Cardiac muscle cell (in vitro differentiated cells and primary cell): ENCODE measurements around the gene TSC22D1. TPM values are rescaled to one million over a fixed set of nuclear protein-coding genes. Genes with fewer than 3 reads are reported as not detected.

Source experiments
- DNase-seq, 2 donors: peaks; one replicate each; pipeline versions ENCODE4 v3.0.0 to v3.0.0-alpha.2; 2010 to 2017; ENCODE audit warnings: low read depth in 1 of 2, low spot score in 1 of 2
- H3K27ac ChIP-seq: fragments of 200-600 bp; sonication (generic); 2 replicates; pipeline ENCODE4 v1.5.1; 2016
- H3K27me3 ChIP-seq: fragments of 200-600 bp; sonication (generic); 2 replicates; pipeline ENCODE4 v1.6.0; 2016; ENCODE audit warnings: control low read depth
- H3K36me3 ChIP-seq: fragments of 200-600 bp; sonication (generic); 2 replicates; pipeline ENCODE4 v1.5.1; 2016; ENCODE audit warnings: control low read depth
- H3K4me1 ChIP-seq: fragments of 200-600 bp; sonication (generic); 2 replicates; pipeline ENCODE4 v1.8.1; 2017; ENCODE audit warnings: low read depth, mild to moderate bottlenecking, mixed run types
- H3K4me3 ChIP-seq: fragments of 200-600 bp; sonication (generic); 2 replicates; pipeline ENCODE4 v1.5.1; 2016; ENCODE audit warnings: mild to moderate bottlenecking
- H3K9me3 ChIP-seq: fragments of 200-600 bp; sonication (generic); 2 replicates; pipeline ENCODE4 v1.5.1; 2017; ENCODE audit warnings: low read depth, mild to moderate bottlenecking, control low read depth
- CTCF ChIP-seq: IDR thresholded peaks from 2 replicates; pipeline ENCODE4 v1.5.1; 2012; ENCODE audit warnings: low read depth, mild to moderate bottlenecking, low read length
- polyA plus RNA-seq: library from polyadenylated mRNA; unstranded; fragments of >200 nt; fragmentation: Nextera tagmentation; extraction: Ambion mirVana; gene quantifications from 2 replicates; pipeline ENCODE4 v1.2.1, GENCODE V29; 2016
- total RNA-seq: library from RNA; depleted of rRNA; stranded (reverse); fragments of >200 nt; gene quantifications from 2 replicates; pipeline ENCODE4 v1.2.3, GENCODE V29; 2016

The TSC22D1 gene
- total RNA-seq: 213 and 226 TPM in 2 replicates
- polyA plus RNA-seq: 455 and 555 TPM in 2 replicates

GRCh38 chr13:44575741-44576350 is at the start of gene TSC22D1:
Gene TSC22D1, minus strand, starts transcription at chr13:44576330. Its CDS starts 256 bp downstream, at chr13:44576074.
- peak; percentile 57 to 66 for DNase-seq
- H3K4me1 ChIP-seq: peaks cover 43% of the 10 kb centered on the region
- no peaks in the 10 kb centered on the region for H3K36me3 ChIP-seq
- H3K4me3 ChIP-seq: peak within 1 kb of the TSS; percentile 74
- H3K27me3 ChIP-seq: no peaks in the 10 kb centered on the region
- H3K27ac ChIP-seq: peak within 1 kb of the TSS; percentile 99
- TF ChIP-seq CTCF: no peak
- no peaks in the 10 kb centered on the region for H3K9me3 ChIP-seq

DNA sequence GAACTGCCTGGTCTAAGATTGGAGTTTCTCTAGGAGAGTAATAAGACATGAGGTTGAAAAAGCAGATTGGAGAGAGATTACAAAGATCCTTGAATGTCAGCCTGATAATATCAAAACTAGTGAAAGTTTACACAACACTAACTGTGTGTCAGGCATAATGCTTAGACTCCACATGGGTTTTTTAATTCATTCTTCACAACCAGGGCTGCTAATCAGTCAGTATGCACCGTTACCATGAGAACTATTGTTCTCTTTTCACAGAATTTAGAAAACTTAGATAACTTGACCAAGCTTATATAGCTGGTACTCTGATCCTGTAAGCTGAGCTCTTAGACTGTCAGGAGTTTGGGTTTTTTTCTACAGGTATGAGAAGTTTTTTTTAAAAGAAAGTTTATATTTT is 46.6 kb upstream of the TSC22D1 start:
- Histone ChIP-seq H3K4me1 (no peaks in the 10 kb centered on the region), H3K36me3 (no peaks in the 10 kb centered on the region), H3K9me3 (no peaks in the 10 kb centered on the region), H3K4me3 (no peak overlapping the region), H3K27me3 (no peaks in the 10 kb centered on the region), H3K27ac (no peak overlapping the region)
- TF ChIP-seq CTCF: no peak
- DNase-seq: peak in 1 of 2 donors; percentile 48

DNA sequence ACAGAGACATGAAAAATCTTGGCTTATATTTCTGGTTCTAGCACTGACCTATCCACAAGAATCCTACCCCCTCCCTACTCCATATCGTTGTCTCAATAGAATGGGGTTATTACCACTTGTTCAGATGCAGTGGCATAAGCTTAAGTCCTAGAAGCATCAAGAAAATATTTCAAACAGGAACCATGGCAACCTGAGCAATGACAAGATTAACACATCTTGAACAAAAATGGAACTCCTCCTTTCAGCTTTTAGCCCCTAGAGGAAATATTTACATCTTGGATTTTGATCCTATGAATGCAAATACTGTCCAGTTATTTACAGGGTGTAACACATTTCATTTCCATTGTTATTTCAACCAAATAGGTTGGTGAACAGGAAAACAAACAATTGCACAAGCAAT is 46.1 kb upstream of the TSC22D1 start:
- no peak for TF ChIP-seq CTCF
- Histone ChIP-seq H3K27me3 (no peaks in the 10 kb centered on the region), H3K4me3 (no peak overlapping the region), H3K27ac (no peak overlapping the region), H3K36me3 (no peaks in the 10 kb centered on the region), H3K4me1 (no peaks in the 10 kb centered on the region), H3K9me3 (no peaks in the 10 kb centered on the region)
- DNase-seq: peak in 1 of 2 donors; percentile 34

DNA sequence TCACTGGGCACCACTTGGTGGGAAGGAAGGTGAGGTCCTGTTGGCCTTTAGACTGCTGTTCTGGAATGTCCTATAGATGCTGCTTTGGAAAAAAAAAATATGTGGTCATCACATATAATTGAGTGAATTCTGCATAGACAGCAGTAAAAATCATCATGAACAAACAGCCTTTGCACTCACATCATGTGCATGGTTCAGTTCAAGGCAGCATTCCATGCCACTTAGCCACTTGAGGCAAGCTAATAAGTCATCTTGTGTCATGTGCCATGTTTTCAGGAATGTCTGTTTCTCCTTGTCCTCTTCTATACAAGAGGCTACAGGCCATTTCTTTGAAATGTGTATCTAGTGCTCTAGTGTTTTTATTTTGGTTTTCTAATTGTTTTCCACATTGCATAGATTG is 43.9 kb upstream of the TSC22D1 start:
- no peak overlapping the region for H3K4me3 ChIP-seq
- peak in 1 of 2 donors; percentile 71 for DNase-seq
- no peaks in the 10 kb centered on the region for H3K36me3 ChIP-seq
- H3K4me1 ChIP-seq: no peaks in the 10 kb centered on the region
- TF ChIP-seq CTCF: no peak
- no peaks in the 10 kb centered on the region for H3K9me3 ChIP-seq
- H3K27ac ChIP-seq: no peak overlapping the region
- no peaks in the 10 kb centered on the region for H3K27me3 ChIP-seq

GRCh38 chr13:44619651-44620050 is 43.5 kb upstream of the TSC22D1 start:
- H3K4me1 ChIP-seq: no peaks in the 10 kb centered on the region
- no peak for TF ChIP-seq CTCF
- no peaks in the 10 kb centered on the region for H3K36me3 ChIP-seq
- DNase-seq: no peak
- H3K27me3 ChIP-seq: no peaks in the 10 kb centered on the region
- no peaks in the 10 kb centered on the region for H3K9me3 ChIP-seq
- no peak overlapping the region for H3K4me3 ChIP-seq
- H3K27ac ChIP-seq: no peak overlapping the region

DNA sequence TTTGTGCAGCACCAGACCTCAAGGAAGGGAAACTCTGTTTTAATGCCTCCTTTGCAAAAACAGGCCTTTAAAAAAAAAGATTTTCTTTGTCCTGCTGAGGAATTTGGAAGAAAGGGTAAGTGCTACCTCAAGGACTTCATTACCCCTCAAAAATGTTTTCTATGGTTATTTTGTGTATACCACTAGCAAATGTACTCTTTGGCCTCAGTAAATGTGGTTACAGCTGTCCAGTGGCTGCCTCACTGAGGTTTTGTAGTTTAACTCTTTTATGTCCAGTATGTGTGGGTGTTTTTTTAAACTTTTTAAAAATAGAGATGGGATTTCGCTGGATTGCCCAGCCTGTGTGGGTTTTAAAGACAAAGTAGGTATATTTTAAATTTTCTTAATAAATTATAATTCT is 42.2 kb upstream of the TSC22D1 start:
- no peak overlapping the region for H3K27ac ChIP-seq
- no peaks in the 10 kb centered on the region for H3K9me3 ChIP-seq
- DNase-seq: peak in 1 of 2 donors; percentile 43
- TF ChIP-seq CTCF: no peak
- H3K27me3 ChIP-seq: no peaks in the 10 kb centered on the region
- no peak overlapping the region for H3K4me3 ChIP-seq
- no peaks in the 10 kb centered on the region for H3K4me1 ChIP-seq
- no peaks in the 10 kb centered on the region for H3K36me3 ChIP-seq
